Neural crest cell (in vitro differentiated cells): ENCODE data around the gene LCN2. TPM values are rescaled to one million over a fixed set of nuclear protein-coding genes. Genes with fewer than 3 reads are reported as not detected.
A peak's percentile ranks its signal among the peaks of the same experiment; 100 is the strongest.

ENCODE experiments used
- DNase-seq: peaks from one replicate; pipeline ENCODE4 v3.0.0; 2021; ENCODE audit warnings: low read depth, mixed read lengths, low spot score
- H3K27ac Mint-ChIP-seq: one replicate; pipeline ENCODE4 v1.8.0; 2021; ENCODE audit warnings: mild to moderate bottlenecking, mixed read lengths; ENCODE audit not compliant: unreplicated experiment
- H3K27me3 Mint-ChIP-seq: 2 replicates; pipeline ENCODE4 v1.8.0; 2021; ENCODE audit warnings: low read depth, mild to moderate bottlenecking, mixed read lengths
- H3K36me3 Mint-ChIP-seq: 2 replicates; pipeline ENCODE4 v1.8.0; 2021; ENCODE audit warnings: low read depth, mild to moderate bottlenecking, mixed read lengths
- H3K4me1 Mint-ChIP-seq: 2 replicates; pipeline ENCODE4 v1.8.0; 2021; ENCODE audit warnings: mixed read lengths
- H3K4me3 Mint-ChIP-seq: one replicate; pipeline ENCODE4 v1.8.0; 2021; ENCODE audit warnings: mild to moderate bottlenecking, mixed read lengths
- H3K9me3 Mint-ChIP-seq: 2 replicates; pipeline ENCODE4 v1.8.0; 2021; ENCODE audit warnings: mixed read lengths
- total RNA-seq: library from RNA; stranded (reverse); gene quantifications from 2 replicates; pipeline ENCODE4 v1.2.1, GENCODE V29; 2021
- TF ChIP-seq, protein P1 (sequence below): fragments of 200-600 bp; sonication (generic); conservative IDR thresholded peaks from 2 replicates; pipeline ENCODE4 v1.5.0; 2021; ENCODE audit warnings: antibody characterized with exemption, mild to moderate bottlenecking

Gene LCN2
- total RNA-seq, 1 donor from 2014 or later: not detected

DNA sequence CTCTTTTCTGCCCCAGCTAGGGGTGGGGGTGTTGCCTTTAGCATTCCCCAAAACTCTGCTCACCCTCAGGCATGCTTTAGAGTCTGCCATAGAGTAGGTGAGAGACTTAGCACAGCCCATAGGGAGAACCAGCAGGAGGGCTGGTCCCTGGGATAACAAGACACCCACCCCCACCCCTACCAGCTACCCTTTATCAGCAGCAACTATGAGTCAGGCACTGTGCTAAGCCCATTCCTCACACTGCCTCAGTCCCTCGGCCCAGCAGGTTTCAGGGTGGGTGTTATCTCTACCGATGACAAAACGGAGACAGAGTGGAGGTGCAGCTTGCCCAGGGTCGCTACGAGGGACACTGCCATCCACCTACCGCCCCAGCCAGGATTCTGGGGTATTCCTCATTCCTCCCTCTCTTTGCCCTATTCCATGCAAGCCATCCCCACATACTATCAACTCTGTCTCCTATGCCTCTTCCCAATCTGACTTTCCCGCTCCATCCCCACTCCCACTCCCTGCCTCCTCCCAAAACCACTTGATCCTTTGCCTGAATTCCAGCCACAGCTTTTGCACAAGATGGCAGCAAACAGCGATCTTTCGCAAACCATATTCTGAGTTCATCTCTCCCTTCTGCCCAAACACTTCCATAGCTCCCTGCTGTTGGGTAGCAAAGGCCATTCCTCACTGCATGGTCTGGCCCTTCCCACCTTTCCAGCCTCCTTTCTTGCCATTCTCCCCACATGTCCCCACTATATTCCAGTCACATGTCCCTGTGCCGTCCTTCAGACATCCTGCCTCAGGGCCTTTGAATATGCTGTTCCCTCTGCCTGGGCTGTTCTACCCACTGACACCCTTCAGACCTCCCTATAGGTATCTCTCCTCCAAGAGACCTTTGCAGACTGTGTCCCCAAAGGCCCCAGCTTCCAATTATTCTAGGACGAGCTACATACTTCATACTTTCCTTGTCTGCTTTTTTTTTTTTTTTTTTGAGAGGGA lies 37.0 kb downstream of the LCN2 start:
- peaks cover 35% of the 10 kb centered on the region for H3K36me3 Mint-ChIP-seq
- H3K4me3 Mint-ChIP-seq: peak overlapping the region; percentile 11
- H3K9me3 Mint-ChIP-seq: no peaks in the 10 kb centered on the region
- no peaks in the 10 kb centered on the region for H3K27me3 Mint-ChIP-seq
- TF ChIP-seq, protein P1, sequence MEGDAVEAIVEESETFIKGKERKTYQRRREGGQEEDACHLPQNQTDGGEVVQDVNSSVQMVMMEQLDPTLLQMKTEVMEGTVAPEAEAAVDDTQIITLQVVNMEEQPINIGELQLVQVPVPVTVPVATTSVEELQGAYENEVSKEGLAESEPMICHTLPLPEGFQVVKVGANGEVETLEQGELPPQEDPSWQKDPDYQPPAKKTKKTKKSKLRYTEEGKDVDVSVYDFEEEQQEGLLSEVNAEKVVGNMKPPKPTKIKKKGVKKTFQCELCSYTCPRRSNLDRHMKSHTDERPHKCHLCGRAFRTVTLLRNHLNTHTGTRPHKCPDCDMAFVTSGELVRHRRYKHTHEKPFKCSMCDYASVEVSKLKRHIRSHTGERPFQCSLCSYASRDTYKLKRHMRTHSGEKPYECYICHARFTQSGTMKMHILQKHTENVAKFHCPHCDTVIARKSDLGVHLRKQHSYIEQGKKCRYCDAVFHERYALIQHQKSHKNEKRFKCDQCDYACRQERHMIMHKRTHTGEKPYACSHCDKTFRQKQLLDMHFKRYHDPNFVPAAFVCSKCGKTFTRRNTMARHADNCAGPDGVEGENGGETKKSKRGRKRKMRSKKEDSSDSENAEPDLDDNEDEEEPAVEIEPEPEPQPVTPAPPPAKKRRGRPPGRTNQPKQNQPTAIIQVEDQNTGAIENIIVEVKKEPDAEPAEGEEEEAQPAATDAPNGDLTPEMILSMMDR: no peak
- peaks cover 28% of the 10 kb centered on the region for H3K4me1 Mint-ChIP-seq
- H3K27ac Mint-ChIP-seq: no peak overlapping the region
- no peak for DNase-seq

DNA sequence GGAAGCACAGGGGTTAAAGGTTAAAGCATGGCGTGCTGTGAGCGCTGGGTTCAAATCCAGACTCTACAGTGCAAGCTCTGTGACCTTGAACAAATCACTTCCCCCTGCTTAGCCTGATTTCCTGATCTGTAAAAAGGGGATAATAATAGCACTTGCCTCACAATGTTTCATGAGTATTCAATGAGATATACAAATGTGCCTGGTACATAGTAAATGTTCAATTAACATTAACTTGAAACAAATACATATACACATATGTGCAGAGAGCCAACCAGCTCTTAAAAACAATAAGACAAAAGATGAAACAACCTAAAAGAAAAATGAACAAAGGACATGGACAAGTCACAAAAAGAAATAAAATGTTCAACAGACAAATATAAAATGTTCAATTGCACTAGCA lies 38.1 kb downstream of the LCN2 start:
- H3K9me3 Mint-ChIP-seq: no peaks in the 10 kb centered on the region
- H3K27me3 Mint-ChIP-seq: no peaks in the 10 kb centered on the region
- DNase-seq: no peak
- peaks cover 26% of the 10 kb centered on the region for H3K4me1 Mint-ChIP-seq
- H3K27ac Mint-ChIP-seq: no peak overlapping the region
- H3K4me3 Mint-ChIP-seq: peak overlapping the region; percentile 27
- TF ChIP-seq, protein P1: no peak
- H3K36me3 Mint-ChIP-seq: peaks cover 30% of the 10 kb centered on the region

DNA sequence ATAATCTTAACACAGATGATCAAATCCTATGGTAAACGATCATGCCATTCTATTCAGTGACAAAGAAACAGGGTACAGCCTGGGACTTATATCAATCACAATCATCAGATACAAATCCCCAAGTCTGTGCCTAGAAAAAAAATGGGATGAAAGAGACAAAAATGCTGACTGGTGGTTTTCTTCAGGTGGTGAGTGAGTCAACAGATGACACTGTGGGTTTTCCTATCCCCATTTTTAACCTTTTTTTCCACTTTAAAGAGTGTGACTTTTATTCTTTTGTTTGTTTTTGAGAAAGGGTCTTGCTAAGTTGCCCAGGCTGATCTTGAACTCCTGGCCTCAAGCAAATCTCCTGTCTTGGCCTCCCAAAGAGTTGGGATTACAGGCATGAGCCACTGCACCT lies 39.0 kb downstream of the LCN2 start:
- no peak for DNase-seq
- TF ChIP-seq, protein P1: no peak
- H3K9me3 Mint-ChIP-seq: no peaks in the 10 kb centered on the region
- H3K27me3 Mint-ChIP-seq: no peaks in the 10 kb centered on the region
- peak overlapping the region; percentile 76 for H3K4me3 Mint-ChIP-seq
- peaks cover 26% of the 10 kb centered on the region for H3K4me1 Mint-ChIP-seq
- H3K27ac Mint-ChIP-seq: no peak overlapping the region
- peaks cover 25% of the 10 kb centered on the region for H3K36me3 Mint-ChIP-seq

DNA sequence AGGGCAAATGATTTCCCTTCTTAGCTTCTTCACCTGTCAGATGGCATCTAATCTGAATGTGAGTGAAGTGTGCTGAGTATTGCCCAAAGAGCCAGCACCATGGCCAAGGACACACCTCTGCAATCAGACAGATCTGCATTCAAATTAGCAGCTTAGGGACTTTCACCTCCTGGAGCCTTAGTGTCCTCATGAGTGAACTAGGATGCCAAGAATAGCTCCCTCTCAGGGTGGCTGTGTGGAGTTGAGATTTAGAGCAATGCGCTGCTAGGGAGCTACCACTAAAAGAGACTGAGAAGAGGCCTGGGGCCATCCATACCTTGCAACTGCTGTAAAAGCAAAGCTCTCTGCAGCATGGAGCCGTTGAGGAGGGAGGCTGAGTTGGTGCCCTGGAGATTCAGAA lies 40.8 kb downstream of the LCN2 start:
- no peak overlapping the region for H3K27ac Mint-ChIP-seq
- peaks cover 22% of the 10 kb centered on the region for H3K4me1 Mint-ChIP-seq
- H3K4me3 Mint-ChIP-seq: peak overlapping the region; percentile 97
- no peaks in the 10 kb centered on the region for H3K27me3 Mint-ChIP-seq
- TF ChIP-seq, protein P1: no peak
- no peaks in the 10 kb centered on the region for H3K9me3 Mint-ChIP-seq
- no peak for DNase-seq
- peaks cover 20% of the 10 kb centered on the region for H3K36me3 Mint-ChIP-seq

DNA sequence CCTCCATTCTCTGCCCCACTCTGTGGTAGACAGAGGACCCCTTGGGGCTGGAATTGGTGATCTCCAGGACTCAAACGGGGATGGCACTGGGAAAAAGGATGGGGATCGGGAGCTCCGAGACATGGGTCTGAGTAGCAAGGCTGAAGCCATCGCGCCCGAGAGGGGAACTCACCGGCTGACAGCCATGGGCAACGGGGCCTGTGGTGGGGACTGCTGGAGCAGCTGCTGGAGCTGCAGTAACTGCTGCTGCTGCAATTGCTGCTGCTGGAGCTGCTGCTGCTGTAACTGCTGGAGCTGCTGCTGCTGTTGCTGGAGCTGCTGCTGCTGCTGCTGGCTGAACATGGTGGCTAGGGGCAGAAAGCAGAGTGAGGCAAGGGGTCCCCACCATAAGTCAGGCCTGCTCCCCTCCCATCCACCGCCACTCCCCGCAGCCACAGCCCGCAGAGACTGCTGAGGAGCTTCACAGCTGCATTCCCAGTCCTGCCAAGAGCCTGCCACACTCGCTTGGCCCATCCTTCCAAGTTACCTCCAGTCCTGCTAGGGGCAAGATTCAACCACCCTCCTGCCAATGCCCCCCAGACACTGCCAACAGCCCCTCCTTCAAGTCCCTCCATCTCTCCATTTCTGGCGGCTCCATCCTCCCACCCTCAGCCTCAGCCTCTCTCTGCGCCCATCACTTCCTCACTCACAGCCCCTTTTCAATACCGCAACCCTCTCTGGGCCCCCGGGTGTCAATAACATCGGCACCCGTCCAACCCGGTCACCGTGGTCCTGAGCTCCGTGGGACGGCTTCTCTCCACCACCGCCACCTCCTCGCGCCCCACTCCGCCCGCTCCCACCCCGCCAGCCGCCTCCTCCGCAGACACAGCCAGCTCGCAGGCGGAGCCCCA lies 41.5 kb downstream of the LCN2 start:
- peaks cover 20% of the 10 kb centered on the region for H3K36me3 Mint-ChIP-seq
- no peaks in the 10 kb centered on the region for H3K9me3 Mint-ChIP-seq
- DNase-seq: no peak
- H3K27me3 Mint-ChIP-seq: no peaks in the 10 kb centered on the region
- H3K27ac Mint-ChIP-seq: peak overlapping the region; percentile 99
- peak overlapping the region; percentile 97 for H3K4me3 Mint-ChIP-seq
- TF ChIP-seq, protein P1: no peak
- H3K4me1 Mint-ChIP-seq: peaks cover 22% of the 10 kb centered on the region
